ENCODE measurements around the gene DNAJC5. TPM values are rescaled to one million over a fixed set of nuclear protein-coding genes. Genes with fewer than 3 reads are reported as not detected.
"Not testable (repeated sequence)": the region's sequence is repeated elsewhere in the genome, so short reads cannot be mapped to it uniquely, and the experiment has no call there.

Gene DNAJC5
- total RNA-seq, 1 experiment from 2014 or later, result 79.6 TPM

DNA sequence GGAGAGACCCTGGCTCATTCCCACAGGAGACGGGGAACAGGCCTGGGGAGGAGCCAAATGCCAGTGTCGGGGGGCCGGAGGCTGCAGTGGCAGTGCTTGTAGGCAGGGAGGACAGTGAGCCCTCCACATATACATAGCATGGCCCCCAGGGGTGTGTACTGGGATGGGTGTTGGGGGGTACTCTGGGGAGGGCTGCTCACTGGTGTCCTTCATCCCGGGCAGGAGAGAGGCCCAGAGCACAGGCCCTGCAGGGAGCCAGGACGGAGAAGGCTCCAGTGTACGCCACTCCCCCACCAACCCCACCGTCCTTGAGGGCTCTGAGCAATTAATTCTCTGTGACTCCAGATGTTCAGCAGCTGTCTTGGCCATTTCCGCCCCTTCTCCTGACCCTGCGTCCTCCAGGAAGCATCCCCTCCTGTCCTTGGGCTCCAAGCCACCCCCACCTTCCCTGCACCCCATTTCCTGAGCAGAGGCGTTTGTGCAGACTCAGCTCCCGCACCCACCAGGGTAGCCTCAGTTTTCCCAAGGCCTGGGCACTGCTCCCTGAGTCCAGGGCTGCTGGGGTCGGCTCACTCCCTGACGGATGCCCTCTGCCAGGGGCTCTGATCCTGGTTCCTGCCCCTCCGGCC, 37.0 kb upstream of the DNAJC5 start:
- H3K4me3 ChIP-seq, result peak overlapping the region; percentile 31
- peak overlapping the region; percentile 23; the same call in 1 of the 2 replicates for H3K27ac ChIP-seq
- no peaks in the 10 kb centered on the region for H3K36me3 ChIP-seq
- DNase-seq, result peak; percentile 51 to 62
- no peaks in the 10 kb centered on the region for H3K9me3 ChIP-seq (replicated peaks)
- H3K27me3 ChIP-seq, result no peaks in the 10 kb centered on the region
- H3K4me1 ChIP-seq, result peaks cover 25% of the 10 kb centered on the region

DNA sequence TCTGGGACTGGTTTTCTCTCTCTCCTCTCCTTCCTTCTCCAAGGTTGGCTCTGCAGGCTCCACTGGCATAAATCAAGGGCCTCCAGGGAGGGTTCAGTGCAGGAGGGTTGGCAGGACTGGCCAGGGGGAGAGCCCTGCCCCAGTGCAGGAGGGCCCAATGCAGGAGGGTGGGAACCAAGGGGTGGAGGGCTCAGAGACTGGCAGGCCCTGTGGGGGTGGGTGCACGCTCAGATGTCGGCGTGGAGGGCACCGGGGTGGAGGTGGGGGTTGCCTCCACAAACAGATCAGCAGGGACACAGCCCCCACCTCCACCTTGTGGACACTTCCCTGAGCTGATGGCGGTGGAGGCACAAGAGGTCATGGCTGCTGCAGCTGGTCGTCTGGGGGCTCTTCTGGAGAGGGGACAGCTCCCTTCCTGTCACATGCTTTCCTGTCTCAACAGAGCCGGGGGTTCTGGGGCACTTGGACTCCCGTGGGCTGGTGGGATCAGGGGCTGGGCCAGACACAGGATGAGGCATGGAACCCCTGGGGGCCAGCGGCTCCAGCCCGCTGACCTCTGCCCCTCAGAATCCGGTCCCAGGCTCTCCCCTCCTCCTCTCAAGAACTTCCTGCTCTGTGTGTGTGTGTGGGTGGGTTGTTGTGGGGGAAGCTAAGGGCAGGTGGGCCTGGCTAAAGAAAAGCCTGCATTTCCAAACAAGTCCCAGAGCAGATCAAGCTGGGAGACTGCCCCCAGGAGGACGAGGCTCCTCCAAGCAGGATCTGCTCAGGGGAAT, 36.3 kb upstream of the DNAJC5 start:
- peak; percentile 77 to 83 for DNase-seq
- Histone ChIP-seq H3K36me3 (no peaks in the 10 kb centered on the region), H3K4me3 (peak overlapping the region; percentile 31), H3K4me1 (peaks cover 25% of the 10 kb centered on the region), H3K27ac (peak overlapping the region; percentile 23; the same call in 1 of the 2 replicates), H3K9me3 (replicated peaks) (no peaks in the 10 kb centered on the region), H3K27me3 (no peaks in the 10 kb centered on the region)

GRCh38 chr20:63859166-63859699, 35.7 kb upstream of the DNAJC5 start:
- no peak for DNase-seq
- no peaks in the 10 kb centered on the region for H3K9me3 ChIP-seq (replicated peaks)
- H3K4me3 ChIP-seq, result no peak overlapping the region; the same call in 1 of the 2 replicates
- no peak overlapping the region for H3K27ac ChIP-seq
- no peaks in the 10 kb centered on the region for H3K36me3 ChIP-seq
- H3K4me1 ChIP-seq, result peaks cover 21% of the 10 kb centered on the region
- no peaks in the 10 kb centered on the region for H3K27me3 ChIP-seq

- peaks cover 16% of the 10 kb centered on the region for H3K4me1 ChIP-seq
- H3K27me3 ChIP-seq, result no peaks in the 10 kb centered on the region
- DNase-seq, result no peak
- H3K27ac ChIP-seq, result no peak overlapping the region
- H3K4me3 ChIP-seq, result no peak overlapping the region
- no peaks in the 10 kb centered on the region for H3K36me3 ChIP-seq
- H3K9me3 ChIP-seq (replicated peaks), result no peaks in the 10 kb centered on the region
Measured at GRCh38 chr20:63860325-63861051, 34.4 kb upstream of the DNAJC5 start.

DNA sequence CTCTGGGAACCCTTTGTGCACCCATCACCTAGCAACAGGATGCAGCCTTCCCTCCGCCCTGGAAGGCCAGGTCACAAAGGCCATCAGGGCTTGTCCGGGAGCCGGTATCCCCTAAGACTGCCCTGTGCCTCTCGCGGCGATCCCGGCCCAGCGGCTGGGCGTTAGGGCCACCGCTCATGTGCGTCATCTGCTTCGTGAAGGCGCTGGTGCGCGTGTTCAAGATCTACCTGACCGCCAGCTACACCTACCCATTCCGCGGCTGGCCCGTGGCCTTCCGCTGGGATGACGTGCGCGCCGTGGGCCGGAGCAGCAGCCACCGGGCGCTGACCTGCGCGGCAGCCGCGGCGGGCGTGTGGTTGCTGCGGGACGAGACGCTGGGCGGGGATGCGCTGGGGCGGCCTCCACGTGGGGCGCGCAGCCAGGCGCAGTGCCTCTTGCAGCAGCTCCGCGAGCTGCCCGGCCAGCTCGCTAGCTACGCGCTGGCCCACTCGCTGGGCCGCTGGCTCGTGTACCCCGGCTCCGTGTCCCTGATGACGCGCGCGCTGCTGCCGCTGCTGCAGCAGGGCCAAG, 33.5 kb upstream of the DNAJC5 start, which contains the start of gene ABHD16B:
ABHD16B (plus strand) TSS at position 134 of the 570 bp plus-strand sequence; CDS start at position 177, 43 bp downstream.
- Histone ChIP-seq H3K27me3 (no peaks in the 10 kb centered on the region), H3K9me3 (replicated peaks) (no peaks in the 10 kb centered on the region), H3K4me1 (peaks cover 17% of the 10 kb centered on the region), H3K4me3 (no peak within 1 kb of the TSS), H3K27ac (no peak within 1 kb of the TSS), H3K36me3 (no peaks in the 10 kb centered on the region)
- no peak for DNase-seq

DNA sequence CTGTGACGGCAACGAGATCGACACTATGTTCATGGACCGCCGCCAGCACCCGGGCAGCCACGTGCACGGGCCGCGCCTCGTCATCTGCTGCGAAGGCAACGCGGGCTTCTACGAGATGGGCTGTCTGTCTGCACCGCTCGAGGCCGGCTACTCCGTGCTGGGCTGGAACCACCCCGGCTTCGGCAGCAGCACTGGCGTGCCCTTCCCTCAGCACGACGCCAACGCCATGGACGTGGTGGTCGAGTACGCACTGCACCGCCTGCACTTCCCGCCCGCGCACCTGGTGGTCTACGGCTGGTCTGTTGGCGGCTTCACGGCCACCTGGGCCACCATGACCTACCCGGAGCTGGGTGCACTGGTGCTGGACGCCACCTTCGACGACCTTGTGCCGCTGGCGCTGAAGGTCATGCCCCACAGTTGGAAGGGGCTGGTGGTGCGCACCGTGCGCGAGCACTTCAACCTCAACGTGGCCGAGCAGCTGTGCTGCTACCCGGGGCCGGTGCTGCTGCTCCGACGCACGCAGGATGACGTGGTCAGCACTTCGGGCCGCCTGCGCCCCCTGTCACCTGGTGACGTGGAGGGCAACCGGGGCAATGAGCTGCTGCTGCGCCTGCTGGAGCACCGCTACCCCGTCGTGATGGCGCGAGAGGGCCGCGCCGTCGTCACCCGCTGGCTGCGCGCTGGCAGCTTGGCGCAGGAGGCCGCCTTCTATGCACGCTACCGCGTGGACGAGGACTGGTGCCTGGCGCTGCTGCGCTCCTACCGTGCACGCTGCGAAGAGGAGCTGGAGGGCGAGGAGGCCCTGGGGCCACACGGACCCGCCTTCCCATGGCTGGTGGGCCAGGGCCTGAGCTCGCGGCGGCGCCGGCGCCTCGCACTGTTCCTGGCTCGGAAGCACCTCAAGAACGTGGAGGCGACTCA, 32.7 kb upstream of the DNAJC5 start:
- DNase-seq, result no peak
- H3K27me3 ChIP-seq, result no peaks in the 10 kb centered on the region
- no peak overlapping the region for H3K27ac ChIP-seq
- no peaks in the 10 kb centered on the region for H3K36me3 ChIP-seq
- peaks cover 17% of the 10 kb centered on the region for H3K4me1 ChIP-seq
- no peaks in the 10 kb centered on the region for H3K9me3 ChIP-seq (replicated peaks)
- H3K4me3 ChIP-seq, result no peak overlapping the region

DNA sequence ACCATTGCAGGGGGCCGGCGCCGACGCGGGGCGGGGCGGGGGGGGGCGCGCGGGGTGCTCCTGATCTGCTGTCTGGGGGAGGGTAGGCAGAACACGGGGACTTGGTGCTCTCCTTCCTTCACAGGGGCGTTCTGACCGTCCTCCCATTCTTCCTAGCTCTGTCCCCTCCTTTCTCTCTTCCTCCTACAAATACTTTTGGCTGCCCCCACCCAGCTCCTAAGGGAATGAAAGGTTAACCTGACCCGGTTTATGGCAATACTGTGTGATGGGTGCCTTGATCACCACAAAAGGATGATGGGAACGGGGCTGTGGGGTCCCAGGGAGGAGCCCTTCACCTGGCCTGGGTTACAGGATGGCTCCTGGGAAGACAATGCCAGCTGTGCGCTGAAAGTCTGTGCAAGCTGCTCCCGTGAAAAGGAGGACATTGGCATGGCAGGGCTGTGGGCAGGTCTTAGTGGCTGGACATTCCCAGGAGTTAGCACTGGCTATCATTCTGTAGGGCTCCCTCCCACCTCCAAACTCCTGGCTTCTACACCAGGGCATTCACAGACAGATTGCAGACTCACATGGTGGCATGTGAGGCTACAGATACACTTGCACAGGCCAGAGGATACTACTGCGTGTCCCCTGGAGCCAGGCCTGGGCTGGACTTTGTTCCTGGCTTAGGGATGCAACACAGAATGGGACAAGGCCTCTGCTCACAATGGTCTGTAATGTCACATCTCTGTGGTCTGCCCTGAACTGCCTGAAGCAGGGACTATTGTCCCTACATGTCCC, 31.7 kb upstream of the DNAJC5 start:
- no peak overlapping the region for H3K4me3 ChIP-seq
- H3K36me3 ChIP-seq, result no peaks in the 10 kb centered on the region
- no peak overlapping the region for H3K27ac ChIP-seq
- DNase-seq, result no peak
- peaks cover 9% of the 10 kb centered on the region for H3K4me1 ChIP-seq
- H3K9me3 ChIP-seq (replicated peaks), result no peaks in the 10 kb centered on the region
- no peaks in the 10 kb centered on the region for H3K27me3 ChIP-seq

DNA sequence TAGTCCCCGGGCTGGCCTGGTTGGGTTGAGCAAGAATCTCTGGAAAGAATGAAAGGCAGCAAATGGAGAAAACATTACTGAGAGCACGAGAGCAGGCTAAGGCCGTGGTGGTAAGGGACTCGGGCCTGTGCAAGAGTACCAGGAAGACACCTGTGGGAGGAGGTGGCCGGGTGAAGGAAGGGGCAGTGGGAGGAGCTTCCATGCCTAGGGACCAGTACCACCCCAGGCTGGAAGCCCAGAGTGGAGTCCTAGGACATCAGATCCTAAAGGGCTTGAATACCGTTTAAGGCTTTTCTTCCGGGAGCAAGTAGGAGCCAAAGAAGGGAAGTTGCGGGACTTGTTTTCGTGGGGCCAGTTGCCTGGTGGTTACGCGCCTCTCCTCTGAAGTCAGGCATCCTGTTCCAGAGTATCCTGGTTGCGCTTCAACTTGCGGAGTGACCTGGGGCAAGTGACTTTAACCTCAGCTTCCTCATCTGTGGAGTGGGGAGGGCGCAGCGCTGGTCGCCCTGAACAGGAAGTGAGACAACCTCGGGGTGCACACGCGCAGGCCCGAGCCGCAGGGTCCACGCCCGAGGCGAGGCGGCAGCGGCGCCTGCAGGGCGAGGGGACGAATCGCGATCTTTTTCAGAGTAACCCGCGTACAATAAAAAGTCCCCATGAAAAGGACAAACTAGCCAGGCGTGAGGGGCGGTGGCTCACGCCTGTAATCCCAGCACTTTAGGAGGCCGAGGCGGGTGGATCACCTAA, 31.0 kb upstream of the DNAJC5 start:
- Histone ChIP-seq H3K4me3 (peak overlapping the region; percentile 80), H3K36me3 (peaks cover under 1% of the 10 kb centered on the region; the same call in 1 of the 2 replicates), H3K27me3 (no peaks in the 10 kb centered on the region), H3K9me3 (replicated peaks) (no peaks in the 10 kb centered on the region), H3K4me1 (peaks cover 3% of the 10 kb centered on the region), H3K27ac (peak overlapping the region; percentile 62)
- no peak for DNase-seq

DNA sequence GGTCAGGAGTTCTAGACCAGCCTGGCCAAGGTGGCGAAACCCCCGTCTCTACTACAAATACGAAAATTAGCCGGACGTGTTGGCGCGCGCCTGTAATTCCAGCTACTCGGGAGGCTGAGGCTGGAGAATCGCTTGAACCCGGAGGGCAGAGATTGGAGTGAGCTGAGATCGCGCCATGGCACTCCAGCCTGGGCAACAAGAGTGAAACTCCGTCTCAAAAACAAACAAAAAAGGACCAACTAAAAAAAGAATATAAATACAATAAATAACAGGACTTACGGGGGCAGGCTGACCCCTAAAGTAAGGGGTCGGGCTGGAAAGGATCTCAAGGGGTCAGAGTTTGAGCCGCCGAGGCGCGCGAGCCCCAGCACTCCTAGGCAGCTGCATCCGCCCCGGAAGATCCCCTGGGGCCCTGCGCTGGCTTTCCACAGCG, 30.4 kb upstream of the DNAJC5 start:
- peak overlapping the region; percentile 62 for H3K27ac ChIP-seq
- H3K4me3 ChIP-seq, result peak overlapping the region; percentile 80
- no peak for DNase-seq
- H3K9me3 ChIP-seq (replicated peaks), result no peaks in the 10 kb centered on the region
- peaks cover 3% of the 10 kb centered on the region for H3K4me1 ChIP-seq
- H3K27me3 ChIP-seq, result no peaks in the 10 kb centered on the region
- peaks cover 7% of the 10 kb centered on the region; the same call in 1 of the 2 replicates for H3K36me3 ChIP-seq

DNA sequence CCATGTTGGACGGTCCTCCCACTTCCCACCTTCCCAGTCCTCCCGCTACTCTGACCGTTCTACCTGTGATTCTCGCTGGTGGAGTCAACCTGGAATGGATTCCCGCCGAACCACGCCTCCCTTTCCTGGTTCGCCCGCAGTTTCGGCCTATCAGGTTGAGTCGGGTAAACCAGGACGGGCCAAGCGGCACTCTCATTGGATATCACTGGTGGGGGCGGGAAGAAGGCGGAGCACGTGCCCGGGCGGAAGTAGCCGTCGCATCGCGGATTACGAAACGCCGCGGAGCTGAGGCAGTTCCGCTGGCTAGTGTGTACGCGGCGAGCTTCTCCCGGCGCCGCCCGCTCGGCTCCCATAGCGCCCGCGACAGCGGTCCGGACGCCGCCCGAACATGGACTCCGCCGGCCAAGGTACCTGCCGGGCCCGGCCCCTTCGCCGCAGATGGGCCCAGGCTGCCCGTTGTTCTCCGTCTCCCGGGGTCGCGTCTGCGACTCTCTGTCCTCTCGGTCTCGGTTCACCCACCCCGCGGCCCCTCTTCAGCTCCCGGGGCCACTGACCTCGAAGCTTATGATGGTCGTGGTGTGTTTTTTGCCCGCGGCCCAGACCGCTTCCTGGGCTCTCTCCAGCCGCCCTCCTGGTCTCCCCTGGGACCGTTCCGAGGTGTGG, 29.8 kb upstream of the DNAJC5 start, which contains the start of gene TPD52L2:
TPD52L2 (plus strand) TSS at position 293 of the 663 bp plus-strand sequence; CDS start at position 389, 96 bp downstream.
- H3K36me3 ChIP-seq, result peaks cover 11% of the 10 kb centered on the region; the same call in 1 of the 2 replicates
- peaks cover 3% of the 10 kb centered on the region for H3K4me1 ChIP-seq
- peak within 1 kb of the TSS; percentile 80 for H3K4me3 ChIP-seq
- no peaks in the 10 kb centered on the region for H3K27me3 ChIP-seq
- no peaks in the 10 kb centered on the region for H3K9me3 ChIP-seq (replicated peaks)
- H3K27ac ChIP-seq, result peak within 1 kb of the TSS; percentile 62
- DNase-seq, result peak; percentile 100

DNA sequence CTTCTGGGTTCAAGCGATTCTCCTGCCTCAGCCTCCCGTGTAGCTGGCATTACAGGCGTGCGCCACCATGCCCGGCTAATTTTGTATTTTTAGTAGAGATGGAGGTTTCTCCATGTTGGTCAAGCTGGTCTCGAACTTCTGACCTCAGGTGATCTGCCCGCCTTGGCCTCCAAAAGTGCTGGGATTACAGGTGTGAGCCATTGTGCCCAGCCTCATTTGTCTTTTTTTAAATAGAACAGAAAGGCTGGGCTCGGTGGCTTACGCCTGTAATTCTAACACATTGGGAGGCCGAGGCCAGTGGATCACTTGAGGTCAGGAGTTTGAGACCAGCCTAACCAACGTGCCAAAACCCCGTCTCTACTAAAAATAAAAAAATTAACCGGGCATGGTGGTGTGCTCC, 27.9 kb upstream of the DNAJC5 start:
- H3K9me3 ChIP-seq (replicated peaks); H3K27me3 ChIP-seq; H3K4me1 ChIP-seq; H3K4me3 ChIP-seq; H3K27ac ChIP-seq; DNase-seq: not testable (repeated sequence)
- peaks cover 25% of the 10 kb centered on the region for H3K36me3 ChIP-seq

DNA sequence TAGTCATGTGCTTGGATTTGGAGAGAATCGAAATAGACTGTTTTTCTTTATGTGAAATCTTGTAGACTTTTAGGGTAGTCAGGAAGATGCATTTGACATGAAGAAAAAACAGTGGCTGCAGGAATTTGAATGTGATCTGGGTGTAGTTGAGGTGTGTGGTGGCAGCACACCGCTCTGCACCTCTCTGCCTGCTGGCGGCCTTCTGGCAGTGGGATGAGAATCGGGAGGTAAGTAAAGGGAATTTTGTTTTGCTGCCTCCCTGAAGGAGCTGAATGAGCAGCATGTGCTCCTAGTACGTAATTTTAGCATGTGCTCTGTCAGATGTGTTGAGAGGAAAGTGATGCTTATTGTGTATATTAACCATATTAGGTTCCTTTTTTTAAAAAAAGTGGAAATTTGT, 26.7 kb upstream of the DNAJC5 start:
- Histone ChIP-seq H3K4me1 (peaks cover 3% of the 10 kb centered on the region), H3K4me3 (no peak overlapping the region), H3K27ac (no peak overlapping the region), H3K36me3 (peaks cover 36% of the 10 kb centered on the region), H3K9me3 (replicated peaks) (no peaks in the 10 kb centered on the region), H3K27me3 (no peaks in the 10 kb centered on the region)
- DNase-seq, result no peak
